ENCODE results near the gene ADCK1. TPM values are rescaled to one million over a fixed set of nuclear protein-coding genes. Genes with fewer than 3 reads are reported as not detected.
A peak's percentile ranks its signal among the peaks of the same experiment; 100 is the strongest.
"Not testable (repeated sequence)": the region's sequence is repeated elsewhere in the genome, so short reads cannot be mapped to it uniquely, and the experiment has no call there.

ADCK1 gene
- total RNA-seq, 4 donors from 2014 or later, result 6.0 to 16.0 (median 9.0) TPM

GRCh38 chr14:77909911-77910310 is 110.0 kb downstream of the ADCK1 start:
- Histone ChIP-seq H3K27ac (no peak overlapping the region), H3K27me3 (no peaks in the 10 kb centered on the region), H3K4me3 (no peak overlapping the region), H3K9me3 (no peaks in the 10 kb centered on the region), H3K36me3 (no peaks in the 10 kb centered on the region), H3K4me1 (no peaks in the 10 kb centered on the region)
- no peak for TF ChIP-seq EP300 (IDR thresholded peaks at IDR 0.05)
- TF ChIP-seq POLR2A (IDR thresholded peaks at IDR 0.05), result no peak
- TF ChIP-seq POLR2AphosphoS5 (IDR thresholded peaks at IDR 0.05), result no peak
- TF ChIP-seq CTCF (IDR thresholded peaks at IDR 0.05), result no peak
- peak in 1 of 2 donors; percentile 14 for DNase-seq (ENCODE audit: low spot score in 2 of 2)
- WGBS, result 79% methylated on average over 3 of the region's 3 CpGs

- Histone ChIP-seq H3K4me3 (no peak overlapping the region), H3K27me3 (no peaks in the 10 kb centered on the region), H3K36me3 (no peaks in the 10 kb centered on the region), H3K27ac (no peak overlapping the region), H3K9me3 (no peaks in the 10 kb centered on the region), H3K4me1 (no peaks in the 10 kb centered on the region)
- WGBS, result 87% methylated on average over 6 of the region's 8 CpGs
- peak in 1 of 2 donors; percentile 24 for DNase-seq (ENCODE audit: low spot score in 2 of 2)
- no peak for TF ChIP-seq CTCF (IDR thresholded peaks at IDR 0.05)
- TF ChIP-seq EP300 (IDR thresholded peaks at IDR 0.05), result no peak
- no peak for TF ChIP-seq POLR2AphosphoS5 (IDR thresholded peaks at IDR 0.05)
- no peak for TF ChIP-seq POLR2A (IDR thresholded peaks at IDR 0.05)
Measured at GRCh38 chr14:77910506-77910905, 110.6 kb downstream of the ADCK1 start.

- H3K36me3 ChIP-seq, result no peaks in the 10 kb centered on the region
- H3K4me3 ChIP-seq, result no peak overlapping the region
- no peaks in the 10 kb centered on the region for H3K27me3 ChIP-seq
- H3K4me1 ChIP-seq, result no peaks in the 10 kb centered on the region
- H3K9me3 ChIP-seq, result no peaks in the 10 kb centered on the region
- no peak for TF ChIP-seq EP300 (IDR thresholded peaks at IDR 0.05)
- no peak for TF ChIP-seq POLR2AphosphoS5 (IDR thresholded peaks at IDR 0.05)
- TF ChIP-seq CTCF (IDR thresholded peaks at IDR 0.05), result no peak
- TF ChIP-seq POLR2A (IDR thresholded peaks at IDR 0.05), result no peak
- WGBS, result 91% methylated on average over 2 of the region's 2 CpGs
- no peak for DNase-seq (ENCODE audit: low spot score in 2 of 2)
- no peak overlapping the region for H3K27ac ChIP-seq
Measured at GRCh38 chr14:77911356-77911755, 111.4 kb downstream of the ADCK1 start.

GRCh38 chr14:77912754-77913556 is 113.0 kb downstream of the ADCK1 start:
- Histone ChIP-seq H3K4me1 (no peaks in the 10 kb centered on the region), H3K27ac (no peak overlapping the region), H3K4me3 (no peak overlapping the region), H3K9me3 (no peaks in the 10 kb centered on the region), H3K27me3 (no peaks in the 10 kb centered on the region), H3K36me3 (no peaks in the 10 kb centered on the region)
- WGBS, result 86% methylated on average over 9 of the region's 10 CpGs
- DNase-seq (ENCODE audit: low spot score in 2 of 2), result peak in 1 of 2 donors; percentile 27
- TF ChIP-seq POLR2A (IDR thresholded peaks at IDR 0.05), result no peak
- no peak for TF ChIP-seq EP300 (IDR thresholded peaks at IDR 0.05)
- no peak for TF ChIP-seq POLR2AphosphoS5 (IDR thresholded peaks at IDR 0.05)
- no peak for TF ChIP-seq CTCF (IDR thresholded peaks at IDR 0.05)

GRCh38 chr14:77914073-77914721 is 114.3 kb downstream of the ADCK1 start:
- Histone ChIP-seq H3K9me3 (no peaks in the 10 kb centered on the region), H3K27me3 (no peaks in the 10 kb centered on the region), H3K27ac (no peak overlapping the region), H3K36me3 (no peaks in the 10 kb centered on the region), H3K4me1 (no peaks in the 10 kb centered on the region), H3K4me3 (no peak overlapping the region)
- DNase-seq (ENCODE audit: low spot score in 2 of 2), result no peak
- no peak for TF ChIP-seq CTCF (IDR thresholded peaks at IDR 0.05)
- TF ChIP-seq POLR2AphosphoS5 (IDR thresholded peaks at IDR 0.05), result no peak
- TF ChIP-seq EP300 (IDR thresholded peaks at IDR 0.05), result no peak
- no peak for TF ChIP-seq POLR2A (IDR thresholded peaks at IDR 0.05)
- WGBS, result 94% methylated on average over 4 of the region's 4 CpGs

GRCh38 chr14:77915390-77915789 is 115.5 kb downstream of the ADCK1 start:
- 86% methylated on average over 2 of the region's 2 CpGs for WGBS
- not testable (repeated sequence) for H3K36me3 ChIP-seq; H3K4me1 ChIP-seq; H3K9me3 ChIP-seq; H3K27me3 ChIP-seq; H3K27ac ChIP-seq; DNase-seq (ENCODE audit: low spot score in 2 of 2); H3K4me3 ChIP-seq

All from suprapubic skin (tissue), 4 donors.